GM19099 (cell line): ENCODE measurements around the gene RBM47.

Experiments
- POLR2A ChIP-seq: IDR thresholded peaks from 3 replicates; pipeline ENCODE4 v1.6.1; 2011; ENCODE audit warnings: low read depth; ENCODE audit not compliant: insufficient read length; ENCODE audit errors: extremely low read depth

RBM47 gene

GRCh38 chr4:40540800-40541199 lies 88.9 kb downstream of the RBM47 start:
- no peak for TF ChIP-seq POLR2A

- TF ChIP-seq POLR2A = no peak
Measured at GRCh38 chr4:40536032-40536431, 93.6 kb downstream of the RBM47 start.

- no peak for TF ChIP-seq POLR2A
Measured at GRCh38 chr4:40531636-40532023, 98.0 kb downstream of the RBM47 start.

- TF ChIP-seq POLR2A = no peak
Measured at GRCh38 chr4:40530961-40531635, 98.6 kb downstream of the RBM47 start.

GRCh38 chr4:40526741-40527140 lies 102.9 kb downstream of the RBM47 start:
- no peak for TF ChIP-seq POLR2A

GRCh38 chr4:40525752-40526598 lies 103.7 kb downstream of the RBM47 start:
- TF ChIP-seq POLR2A = no peak

- no peak for TF ChIP-seq POLR2A
Measured at GRCh38 chr4:40524366-40525041, 105.2 kb downstream of the RBM47 start.

GRCh38 chr4:40523581-40523980 lies 106.1 kb downstream of the RBM47 start:
- TF ChIP-seq POLR2A = no peak

- no peak for TF ChIP-seq POLR2A
Measured at GRCh38 chr4:40521957-40522356, 107.7 kb downstream of the RBM47 start.

- no peak for TF ChIP-seq POLR2A
Measured at GRCh38 chr4:40520533-40520932, 109.1 kb downstream of the RBM47 start.

GRCh38 chr4:40516651-40517050 lies 113.0 kb downstream of the RBM47 start:
- TF ChIP-seq POLR2A = no peak

GRCh38 chr4:40515398-40516293 lies 114.0 kb downstream of the RBM47 start:
- TF ChIP-seq POLR2A = peak; percentile 31

GRCh38 chr4:40515037-40515397 lies 114.6 kb downstream of the RBM47 start:
- no peak for TF ChIP-seq POLR2A

- TF ChIP-seq POLR2A = no peak
Measured at GRCh38 chr4:40514497-40514951, 115.1 kb downstream of the RBM47 start.

GRCh38 chr4:40511036-40511614 lies 118.5 kb downstream of the RBM47 start:
- no peak for TF ChIP-seq POLR2A

GRCh38 chr4:40507977-40508376 lies 121.7 kb downstream of the RBM47 start:
- no peak for TF ChIP-seq POLR2A
